Measurements from ENCODE around the gene PDE10A.

DNA sequence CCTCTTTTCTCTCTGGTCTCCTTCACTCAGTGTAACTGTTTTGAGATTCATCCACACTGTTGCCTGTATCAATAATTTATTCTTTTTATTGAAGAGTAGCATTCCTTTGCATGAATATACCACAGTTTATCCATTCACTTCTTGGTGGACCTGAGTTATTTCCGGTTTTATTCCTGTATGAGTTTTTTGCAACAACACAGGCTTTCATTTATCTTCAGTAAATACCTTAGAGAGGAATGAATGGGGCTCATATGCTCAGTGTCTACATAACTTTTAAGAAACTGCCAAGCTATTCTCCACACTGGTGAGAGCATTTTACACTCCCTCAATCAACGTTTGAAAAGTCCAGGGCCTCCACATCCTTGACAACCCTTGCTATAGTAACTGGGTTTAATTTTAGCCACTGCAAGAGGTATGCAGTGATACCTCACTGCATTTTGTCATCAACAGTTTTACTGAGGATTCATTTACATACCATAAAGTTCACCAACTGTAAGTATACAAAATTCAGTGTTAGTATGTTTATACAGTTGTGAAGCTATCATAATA, 154.6 kb downstream of the PDE10A start:
- TF ChIP-seq, protein P1, sequence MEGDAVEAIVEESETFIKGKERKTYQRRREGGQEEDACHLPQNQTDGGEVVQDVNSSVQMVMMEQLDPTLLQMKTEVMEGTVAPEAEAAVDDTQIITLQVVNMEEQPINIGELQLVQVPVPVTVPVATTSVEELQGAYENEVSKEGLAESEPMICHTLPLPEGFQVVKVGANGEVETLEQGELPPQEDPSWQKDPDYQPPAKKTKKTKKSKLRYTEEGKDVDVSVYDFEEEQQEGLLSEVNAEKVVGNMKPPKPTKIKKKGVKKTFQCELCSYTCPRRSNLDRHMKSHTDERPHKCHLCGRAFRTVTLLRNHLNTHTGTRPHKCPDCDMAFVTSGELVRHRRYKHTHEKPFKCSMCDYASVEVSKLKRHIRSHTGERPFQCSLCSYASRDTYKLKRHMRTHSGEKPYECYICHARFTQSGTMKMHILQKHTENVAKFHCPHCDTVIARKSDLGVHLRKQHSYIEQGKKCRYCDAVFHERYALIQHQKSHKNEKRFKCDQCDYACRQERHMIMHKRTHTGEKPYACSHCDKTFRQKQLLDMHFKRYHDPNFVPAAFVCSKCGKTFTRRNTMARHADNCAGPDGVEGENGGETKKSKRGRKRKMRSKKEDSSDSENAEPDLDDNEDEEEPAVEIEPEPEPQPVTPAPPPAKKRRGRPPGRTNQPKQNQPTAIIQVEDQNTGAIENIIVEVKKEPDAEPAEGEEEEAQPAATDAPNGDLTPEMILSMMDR (IDR thresholded peaks at IDR 0.05; ENCODE audit: insufficient read depth, low read length, poor library complexity, severe bottlenecking) = no peak
- no peak for TF ChIP-seq EZH2phosphoT487 (conservative IDR thresholded peaks at IDR 0.05; ENCODE audit: low read length)
